ENCODE data around the gene SESN1.

SESN1 gene

GRCh38 chr6:109060571-109060970 lies 34.1 kb downstream of the SESN1 start:
- no peak for DNase-seq (ENCODE audit: low read depth)

GRCh38 chr6:109059571-109060021 lies 35.0 kb downstream of the SESN1 start:
- DNase-seq (ENCODE audit: low read depth) = no peak

- no peak for DNase-seq (ENCODE audit: low read depth)
Observed at GRCh38 chr6:109059153-109059552, 35.5 kb downstream of the SESN1 start.

- DNase-seq (ENCODE audit: low read depth) = no peak
Observed at GRCh38 chr6:109058620-109059019, 36.0 kb downstream of the SESN1 start.

- no peak for DNase-seq (ENCODE audit: low read depth)
Observed at GRCh38 chr6:109056661-109057060, 38.0 kb downstream of the SESN1 start.

GRCh38 chr6:109055771-109056235 lies 38.8 kb downstream of the SESN1 start:
- peak; percentile 44 for DNase-seq (ENCODE audit: low read depth)

GRCh38 chr6:109053336-109053735 lies 41.3 kb downstream of the SESN1 start:
- peak; percentile 17 for DNase-seq (ENCODE audit: low read depth)

GRCh38 chr6:109052852-109053251 lies 41.8 kb downstream of the SESN1 start:
- no peak for DNase-seq (ENCODE audit: low read depth)

- no peak for DNase-seq (ENCODE audit: low read depth)
Observed at GRCh38 chr6:109052018-109052651, 42.5 kb downstream of the SESN1 start.

- DNase-seq (ENCODE audit: low read depth) = no peak
Observed at GRCh38 chr6:109051301-109052017, 43.2 kb downstream of the SESN1 start.

- no peak for DNase-seq (ENCODE audit: low read depth)
Observed at GRCh38 chr6:109050447-109051102, 44.1 kb downstream of the SESN1 start.

GRCh38 chr6:109050012-109050411 lies 44.6 kb downstream of the SESN1 start:
- no peak for DNase-seq (ENCODE audit: low read depth)

GRCh38 chr6:109048670-109049415 lies 45.8 kb downstream of the SESN1 start:
- no peak for DNase-seq (ENCODE audit: low read depth)

- DNase-seq (ENCODE audit: low read depth) = no peak
Observed at GRCh38 chr6:109048176-109048575, 46.5 kb downstream of the SESN1 start.

- no peak for DNase-seq (ENCODE audit: low read depth)
Observed at GRCh38 chr6:109045493-109045892, 49.2 kb downstream of the SESN1 start.

- no peak for DNase-seq (ENCODE audit: low read depth)
Observed at GRCh38 chr6:109039795-109040194, 54.9 kb downstream of the SESN1 start.

- DNase-seq (ENCODE audit: low read depth) = no peak
Observed at GRCh38 chr6:109038837-109039398, 55.7 kb downstream of the SESN1 start.

GRCh38 chr6:109036574-109037294 lies 57.9 kb downstream of the SESN1 start:
- no peak for DNase-seq (ENCODE audit: low read depth)

- DNase-seq (ENCODE audit: low read depth) = no peak
Observed at GRCh38 chr6:109034526-109034925, 60.1 kb downstream of the SESN1 start.

- no peak for DNase-seq (ENCODE audit: low read depth)
Observed at GRCh38 chr6:109033655-109034054, 61.0 kb downstream of the SESN1 start.

GRCh38 chr6:109031416-109031815 lies 63.2 kb downstream of the SESN1 start:
- DNase-seq (ENCODE audit: low read depth) = no peak
